GM18951 (cell line): ENCODE results near the gene NPBWR2.

Experiments
- POLR2A ChIP-seq: IDR thresholded peaks from 4 replicates; pipeline ENCODE4 v1.6.1; 2011; ENCODE audit warnings: mild to moderate bottlenecking; ENCODE audit not compliant: insufficient read length, insufficient read depth; ENCODE audit errors: extremely low read depth
- in situ Hi-C: fragments of 300-500 bp; cut with MboI; formaldehyde crosslinking; loops from one replicate; pipeline ENCODE4 v1.12.0; 2022; ENCODE audit warnings: low sequenced_read_pairs, mixed read lengths, inconsistent platforms; ENCODE audit not compliant: unreplicated experiment

The NPBWR2 gene

GRCh38 chr20:64058536-64058935 lies 48.8 kb downstream of the NPBWR2 start:
- TF ChIP-seq POLR2A, result no peak
- in situ Hi-C loops, result no loop called here

DNA sequence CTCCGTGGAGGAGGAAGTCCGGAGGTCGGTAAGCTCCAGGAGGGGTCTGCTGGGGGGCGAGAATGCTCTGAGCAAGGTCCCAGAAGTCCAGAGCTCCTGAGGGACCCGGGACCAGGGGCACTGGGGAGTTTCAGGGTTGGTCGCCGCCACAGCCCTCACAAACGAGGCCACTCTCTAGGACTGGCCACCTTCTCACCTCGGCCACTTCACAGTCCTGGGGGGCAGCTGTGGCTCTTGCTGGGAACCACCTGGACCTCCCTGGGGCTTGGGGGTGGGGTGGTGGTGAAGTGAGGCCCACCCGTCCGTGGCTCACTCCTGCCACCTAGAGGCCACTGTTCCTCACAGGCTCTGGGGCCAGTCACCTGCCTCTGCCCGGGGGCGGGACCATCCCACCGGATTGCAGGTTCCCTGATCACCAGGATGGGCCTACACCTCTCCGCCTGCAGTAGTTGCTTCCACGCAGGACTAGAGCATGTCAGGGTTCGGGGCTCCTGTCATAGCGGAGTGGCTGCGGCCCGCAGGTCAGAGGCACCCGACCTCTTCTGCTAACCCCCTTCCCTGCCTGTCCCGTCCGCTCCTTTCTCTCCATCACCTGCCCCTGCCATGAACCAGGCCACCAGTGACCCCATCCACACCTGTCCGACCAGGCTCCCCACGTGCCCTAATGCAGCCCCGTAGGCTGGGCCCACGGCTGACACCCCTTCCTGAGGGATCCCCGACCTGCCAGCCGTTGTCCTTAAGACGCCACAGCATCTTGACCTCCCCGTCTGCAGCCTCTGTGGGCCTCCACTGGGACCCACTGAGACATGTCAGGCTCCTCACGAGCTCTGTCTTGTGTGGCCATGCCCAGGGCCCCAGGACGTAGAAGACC lies 49.5 kb downstream of the NPBWR2 start:
- TF ChIP-seq POLR2A, result no peak
- in situ Hi-C loops, result no loop called here

- no peak for TF ChIP-seq POLR2A
- in situ Hi-C loops, result no loop called here
Observed at GRCh38 chr20:64056889-64057627, 50.3 kb downstream of the NPBWR2 start.

- in situ Hi-C loops, result no loop called here
- no peak for TF ChIP-seq POLR2A
Observed at GRCh38 chr20:64056639-64056888, 50.8 kb downstream of the NPBWR2 start.

- in situ Hi-C loops, result no loop called here
- no peak for TF ChIP-seq POLR2A
Observed at GRCh38 chr20:64055893-64056638, 51.3 kb downstream of the NPBWR2 start.

GRCh38 chr20:64055396-64055892 lies 51.9 kb downstream of the NPBWR2 start:
- TF ChIP-seq POLR2A, result no peak
- in situ Hi-C loops, result no loop called here

- in situ Hi-C loops, result no loop called here
- TF ChIP-seq POLR2A, result no peak
Observed at GRCh38 chr20:64053841-64054661, 53.3 kb downstream of the NPBWR2 start.
